GM12874 (cell line): Measurements from ENCODE around the gene EYS.

Experiments used
- CTCF ChIP-seq: IDR thresholded peaks from 2 replicates; pipeline ENCODE4 v1.5.1; 2011; ENCODE audit warnings: low read depth, mild to moderate bottlenecking, control low read depth, low read length, moderate library complexity; ENCODE audit not compliant: insufficient read depth

EYS gene

DNA sequence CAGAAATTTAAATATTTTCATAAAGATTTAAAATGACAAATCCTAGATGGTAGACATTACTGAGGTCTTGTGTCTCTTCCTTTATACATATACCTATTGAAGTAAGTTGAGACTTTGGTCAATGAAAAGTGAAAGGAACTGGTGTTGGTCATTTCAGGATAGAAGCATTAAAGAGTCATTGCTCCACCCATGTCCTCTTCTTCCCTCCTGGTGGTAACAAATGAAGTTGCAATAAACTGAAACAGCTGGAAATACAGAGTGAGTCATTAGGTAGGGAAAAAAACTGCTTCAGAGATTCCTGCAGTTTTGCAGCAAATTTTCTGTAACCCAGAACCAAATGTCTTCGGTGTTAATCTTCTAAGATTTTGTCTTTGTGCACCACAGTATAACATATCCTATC is 448.0 kb downstream of the EYS start:
- TF ChIP-seq CTCF = no peak

GRCh38 chr6:65253041-65253440 is 454.0 kb downstream of the EYS start:
- no peak for TF ChIP-seq CTCF

DNA sequence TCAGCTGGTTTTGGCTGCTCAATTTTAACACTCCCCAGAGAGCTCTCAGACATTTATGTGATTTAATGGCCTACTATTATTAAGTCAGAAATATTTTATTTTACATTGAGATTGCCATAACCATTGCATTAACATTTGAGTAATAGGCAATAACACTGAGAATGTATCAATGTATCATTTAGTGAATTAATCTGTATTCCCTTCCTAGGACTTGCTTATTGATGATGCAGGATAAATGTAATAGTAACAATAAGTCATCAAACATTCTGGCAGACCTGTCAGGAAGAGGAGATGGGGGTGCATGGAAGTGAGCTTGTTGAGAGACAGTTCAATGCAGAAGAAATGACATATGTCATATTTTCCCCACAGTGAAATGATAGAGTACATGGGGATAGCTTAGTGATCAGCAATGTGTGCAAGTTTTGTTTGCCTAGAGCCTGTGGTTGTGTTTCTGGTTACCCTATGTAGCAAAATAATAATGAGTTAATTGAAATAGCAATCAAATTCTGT is 458.9 kb downstream of the EYS start:
- no peak for TF ChIP-seq CTCF

- TF ChIP-seq CTCF = no peak
These were observed 475.4 kb downstream of the EYS start for GRCh38 chr6:65231616-65232015.

DNA sequence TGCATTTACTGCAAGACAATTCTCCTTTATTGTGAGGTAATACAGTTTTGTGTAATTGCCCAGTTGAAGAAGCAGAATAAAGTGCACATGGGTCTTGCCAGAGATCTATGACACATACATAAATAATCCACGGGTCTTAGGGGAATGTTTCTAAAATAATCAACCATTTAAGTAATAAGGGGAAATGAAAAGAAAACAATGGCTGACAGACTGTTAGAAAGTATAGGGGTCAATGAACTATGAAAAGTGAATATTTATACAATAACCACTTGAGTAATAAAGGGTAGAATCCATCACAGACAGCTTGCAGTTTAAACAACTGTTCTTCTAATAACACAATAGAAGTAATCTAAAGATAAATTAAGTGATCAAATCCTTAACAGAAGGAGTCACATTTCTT is 477.2 kb downstream of the EYS start:
- TF ChIP-seq CTCF = no peak

- TF ChIP-seq CTCF = no peak
These were observed 485.9 kb downstream of the EYS start for GRCh38 chr6:65221153-65221552.

GRCh38 chr6:65202738-65203137 is 504.3 kb downstream of the EYS start:
- TF ChIP-seq CTCF = no peak

GRCh38 chr6:65199683-65200082 is 507.3 kb downstream of the EYS start:
- no peak for TF ChIP-seq CTCF
